Neuronal stem cell (in vitro differentiated cells): ENCODE results near the gene STARD7.

Source experiments
- DNase-seq: peaks from one replicate; pipeline ENCODE4 v3.0.0-alpha.2; 2013; ENCODE audit warnings: low spot score
- H2AFZ ChIP-seq: one replicate; pipeline ENCODE4 v1.6.1; 2013; ENCODE audit warnings: mild to moderate bottlenecking, low read length, inconsistent platforms
- H2AK5ac ChIP-seq: 2 replicates; pipeline ENCODE4 v1.6.1; 2013; ENCODE audit warnings: low read depth, mild to moderate bottlenecking, inconsistent platforms, low read length, moderate library complexity, mixed read lengths
- H2BK120ac ChIP-seq: 2 replicates; pipeline ENCODE4 v1.6.1; 2013; ENCODE audit warnings: low read depth, mild to moderate bottlenecking, inconsistent platforms, low read length, moderate library complexity, mixed read lengths
- H2BK12ac ChIP-seq: one replicate; pipeline ENCODE4 v1.6.1; 2013; ENCODE audit warnings: low read length, inconsistent platforms
- H2BK15ac ChIP-seq: 2 replicates; pipeline ENCODE4 v1.6.1; 2013; ENCODE audit warnings: mild to moderate bottlenecking, low read length, inconsistent platforms, mixed read lengths
- H2BK5ac ChIP-seq: one replicate; pipeline ENCODE4 v1.6.1; 2013; ENCODE audit warnings: inconsistent platforms, mild to moderate bottlenecking, low read length, moderate library complexity
- H3K14ac ChIP-seq: one replicate; pipeline ENCODE4 v1.6.1; 2013; ENCODE audit warnings: low read length, inconsistent platforms
- H3K18ac ChIP-seq: 2 replicates; pipeline ENCODE4 v1.6.1; 2013; ENCODE audit warnings: low read length, inconsistent platforms
- H3K23ac ChIP-seq: 2 replicates; pipeline ENCODE4 v1.6.1; 2013; ENCODE audit warnings: low read depth, mild to moderate bottlenecking, mixed read lengths, low read length, inconsistent platforms; ENCODE audit not compliant: poor library complexity
- H3K27ac ChIP-seq: replicated peaks from 3 replicates; pipeline ENCODE4 v1.5.1; 2013; ENCODE audit warnings: low read length, inconsistent platforms
- H3K27me3 ChIP-seq, 3 experiments: 2 replicates each; pipeline ENCODE4 v1.6.1; 2013; ENCODE audit warnings: low read length in 3 of 3, mild to moderate bottlenecking in 2 of 3, inconsistent platforms in 1 of 3, low read depth in 1 of 3, mixed read lengths in 1 of 3, moderate library complexity in 1 of 3; ENCODE audit not compliant: control insufficient read depth in 3 of 3, insufficient read depth in 3 of 3
- H3K36me3 ChIP-seq, 2 donors: replicated peaks in 1 of 2; 2 replicates each; pipeline ENCODE4 v1.6.1; 2013; ENCODE audit warnings: low read length in 2 of 2; ENCODE audit not compliant: control insufficient read depth in 2 of 2, insufficient read depth in 2 of 2
- H3K4ac ChIP-seq: 2 replicates; pipeline ENCODE4 v1.6.1; 2013; ENCODE audit warnings: inconsistent platforms, mild to moderate bottlenecking, low read length, moderate library complexity
- H3K4me1 ChIP-seq, 2 donors: 1 replicate in 1 of 2; 2 replicates in 1 of 2; pipeline ENCODE4 v1.6.1; 2013; ENCODE audit warnings: low read length in 2 of 2, low read depth in 1 of 2; ENCODE audit not compliant: control insufficient read depth in 2 of 2, insufficient read depth in 1 of 2
- H3K4me2 ChIP-seq: one replicate; pipeline ENCODE4 v1.6.1; 2013; ENCODE audit warnings: mild to moderate bottlenecking, low read length, inconsistent platforms; ENCODE audit not compliant: insufficient read depth, poor library complexity, severe bottlenecking
- H3K4me3 ChIP-seq, 2 donors: 2 replicates each; pipeline ENCODE4 v1.5.1; 2013; ENCODE audit warnings: low read length in 2 of 2, mild to moderate bottlenecking in 2 of 2, inconsistent platforms in 1 of 2, moderate library complexity in 1 of 2
- H3K79me1 ChIP-seq: one replicate; pipeline ENCODE4 v1.6.1; 2013; ENCODE audit warnings: low read depth, mild to moderate bottlenecking, inconsistent platforms, low read length, moderate library complexity
- H3K9ac ChIP-seq: one replicate; pipeline ENCODE4 v1.6.1; 2013; ENCODE audit warnings: mild to moderate bottlenecking, low read depth, low read length, inconsistent platforms; ENCODE audit not compliant: poor library complexity
- H3K9me3 ChIP-seq, 2 donors: replicated peaks in 1 of 2; 2 replicates each; pipeline versions ENCODE3 to v1.6.1; 2013; ENCODE audit warnings: low read length in 2 of 2, mild to moderate bottlenecking in 2 of 2, inconsistent platforms in 1 of 2, low read depth in 1 of 2, mixed read lengths in 1 of 2, moderate library complexity in 1 of 2; ENCODE audit not compliant: control insufficient read depth in 2 of 2, insufficient read depth in 1 of 2
- H4K8ac ChIP-seq: one replicate; pipeline ENCODE4 v1.6.1; 2013; ENCODE audit warnings: low read depth, mild to moderate bottlenecking, inconsistent platforms, low read length, moderate library complexity
- H4K91ac ChIP-seq: one replicate; pipeline ENCODE4 v1.6.1; 2013; ENCODE audit warnings: low read length, low read depth, mild to moderate bottlenecking, inconsistent platforms; ENCODE audit not compliant: poor library complexity
- WGBS, 2 donors: extraction: QIAGEN DNeasy Blood & Tissue Kit; methylation state at CpG; one replicate each; pipeline ENCODE4 v1.1.7; 2013; ENCODE audit warnings: missing lambda C conversion rate in 2 of 2, mixed read lengths in 1 of 2; ENCODE audit not compliant: insufficient read length in 2 of 2, insufficient replicate concordance in 1 of 2; ENCODE audit errors: extremely low coverage in 2 of 2; 5-methylcytosine and 5-hydroxymethylcytosine counted together

Gene STARD7

GRCh38 chr2:96202152-96202854, 6.3 kb downstream of the STARD7 start:
- H2BK120ac ChIP-seq = no peak overlapping the region
- no peak overlapping the region for H4K91ac ChIP-seq
- H2BK12ac ChIP-seq = no peak overlapping the region
- H3K27ac ChIP-seq = no peak overlapping the region
- WGBS, 2 donors = no CpG with 5 or more reads among the region's 4 CpGs
- H3K23ac ChIP-seq = no peak overlapping the region
- H3K18ac ChIP-seq = no peak overlapping the region
- H3K9me3 ChIP-seq = no peaks in the 10 kb centered on the region
- H3K36me3 ChIP-seq = peaks cover 0 to 54% of the 10 kb centered on the region in 2 donors
- DNase-seq = no peak
- H2AFZ ChIP-seq = no peak overlapping the region
- no peak overlapping the region for H3K14ac ChIP-seq
- H3K4me2 ChIP-seq = no peak overlapping the region
- H4K8ac ChIP-seq = no peak overlapping the region
- no peak overlapping the region for H2BK5ac ChIP-seq
- H2AK5ac ChIP-seq = no peak overlapping the region
- H3K4me3 ChIP-seq = no peak overlapping the region
- H3K27me3 ChIP-seq = no peaks in the 10 kb centered on the region
- no peak overlapping the region for H3K4ac ChIP-seq
- H3K4me1 ChIP-seq = peaks cover 3 to 11% of the 10 kb centered on the region in 2 donors
- peaks cover 2% of the 10 kb centered on the region for H3K79me1 ChIP-seq
- H3K9ac ChIP-seq = no peak overlapping the region
- H2BK15ac ChIP-seq = no peak overlapping the region

GRCh38 chr2:96201338-96201737, 7.3 kb downstream of the STARD7 start:
- Histone ChIP-seq H2BK5ac (no peak overlapping the region), H2AK5ac (no peak overlapping the region), H2BK120ac (no peak overlapping the region), H3K27ac (no peak overlapping the region), H2BK12ac (no peak overlapping the region), H3K4me3 (no peak overlapping the region), H3K27me3 (no peaks in the 10 kb centered on the region), H4K8ac (no peak overlapping the region), H3K4ac (no peak overlapping the region), H3K4me2 (no peak overlapping the region), H4K91ac (no peak overlapping the region), H2AFZ (no peak overlapping the region), H2BK15ac (no peak overlapping the region), H3K79me1 (peaks cover 2% of the 10 kb centered on the region), H3K14ac (no peak overlapping the region), H3K36me3 (peaks cover 0 to 49% of the 10 kb centered on the region in 2 donors), H3K18ac (no peak overlapping the region), H3K23ac (no peak overlapping the region), H3K4me1 (peaks cover 0 to 7% of the 10 kb centered on the region in 2 donors), H3K9me3 (no peaks in the 10 kb centered on the region), H3K9ac (no peak overlapping the region)
- DNase-seq = no peak
- no CpG with 5 or more reads among the region's 5 CpGs for WGBS, 2 donors

- Histone ChIP-seq H3K9ac (no peak overlapping the region), H2BK5ac (no peak overlapping the region), H3K18ac (no peak overlapping the region), H3K27me3 (no peaks in the 10 kb centered on the region), H2BK12ac (no peak overlapping the region), H3K36me3 (peaks cover 8 to 54% of the 10 kb centered on the region in 2 donors), H3K4me2 (no peak overlapping the region), H3K27ac (no peak overlapping the region), H2AK5ac (no peak overlapping the region), H3K9me3 (no peaks in the 10 kb centered on the region), H2AFZ (no peak overlapping the region), H3K79me1 (peaks cover 2% of the 10 kb centered on the region), H3K4me3 (no peak overlapping the region), H3K4me1 (no peaks in the 10 kb centered on the region), H3K4ac (no peak overlapping the region), H2BK15ac (no peak overlapping the region), H4K8ac (no peak overlapping the region), H3K14ac (no peak overlapping the region), H4K91ac (no peak overlapping the region), H2BK120ac (no peak overlapping the region), H3K23ac (no peak overlapping the region)
- no CpG with 5 or more reads among the region's 2 CpGs for whole genome bisulfite sequencing, 2 donors
- no peak for DNase-seq
These were observed 9.7 kb downstream of the STARD7 start for GRCh38 chr2:96198921-96199320.

GRCh38 chr2:96197546-96198255, 10.9 kb downstream of the STARD7 start:
- no peak overlapping the region for H4K91ac ChIP-seq
- no peak overlapping the region for H2BK5ac ChIP-seq
- no peak overlapping the region for H3K4me3 ChIP-seq
- no peak overlapping the region for H3K23ac ChIP-seq
- no peak overlapping the region for H2AK5ac ChIP-seq
- peaks cover 2% of the 10 kb centered on the region for H3K79me1 ChIP-seq
- H2BK15ac ChIP-seq = no peak overlapping the region
- H3K4ac ChIP-seq = no peak overlapping the region
- DNase-seq = no peak
- no peak overlapping the region for H3K9ac ChIP-seq
- no peak overlapping the region for H2AFZ ChIP-seq
- no peak overlapping the region for H2BK12ac ChIP-seq
- H2BK120ac ChIP-seq = no peak overlapping the region
- H3K14ac ChIP-seq = no peak overlapping the region
- H3K18ac ChIP-seq = no peak overlapping the region
- H3K9me3 ChIP-seq = no peaks in the 10 kb centered on the region
- no peak overlapping the region for H3K27ac ChIP-seq
- H4K8ac ChIP-seq = no peak overlapping the region
- no peaks in the 10 kb centered on the region for H3K4me1 ChIP-seq
- H3K27me3 ChIP-seq = no peaks in the 10 kb centered on the region
- no peak overlapping the region for H3K4me2 ChIP-seq
- peaks cover 17 to 55% of the 10 kb centered on the region in 2 donors for H3K36me3 ChIP-seq
- no CpG with 5 or more reads among the region's 5 CpGs for WGBS, 2 donors
